Right lobe of liver (tissue), 4 donors: ENCODE results near the gene CAPN5.

Source experiments
- POLR2A ChIP-seq: fragments of 450-650 bp; IDR thresholded peaks from one replicate; pipeline ENCODE4 v1.6.1; 2017; ENCODE audit warnings: antibody characterized with exemption, mild to moderate bottlenecking
- TF ChIP-seq, protein P1 (sequence below), 4 donors: fragments of 200-600 bp in 3 of 4; fragments of 450-650 bp in 1 of 4; IDR thresholded peaks; one replicate each; pipeline versions ENCODE4 v1.5.1 to v1.8.0; 2016 to 2022; ENCODE audit warnings: antibody characterized with exemption in 4 of 4, mild to moderate bottlenecking in 2 of 4
- donor health status: DM: no; HTN: no; CAD: no.
- donor health status: DM: no; HTN: no; CAD: no.
- donor health status: DM: no; HTN: yes; CAD: no.

DNA sequence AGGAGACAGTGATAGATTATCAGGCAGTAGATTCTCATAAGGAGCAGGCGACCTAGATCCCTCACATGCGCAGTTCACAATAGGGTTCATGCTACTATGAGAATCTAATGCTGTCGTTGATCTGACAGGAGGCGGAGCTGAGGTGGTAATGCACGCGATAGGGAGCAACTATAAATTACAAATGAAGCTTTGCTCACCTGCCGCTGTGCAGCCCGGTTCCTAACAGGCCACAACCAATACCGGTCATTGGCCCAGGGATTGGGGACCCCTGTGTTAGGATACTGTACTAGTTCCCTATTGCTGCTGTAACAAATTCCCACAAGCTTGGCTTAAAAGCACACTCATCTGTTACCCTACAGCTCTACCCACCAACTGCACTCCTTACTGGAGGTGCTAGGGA, 21.9 kb upstream of the CAPN5 start:
- TF ChIP-seq POLR2A = no peak
- TF ChIP-seq, protein P1, sequence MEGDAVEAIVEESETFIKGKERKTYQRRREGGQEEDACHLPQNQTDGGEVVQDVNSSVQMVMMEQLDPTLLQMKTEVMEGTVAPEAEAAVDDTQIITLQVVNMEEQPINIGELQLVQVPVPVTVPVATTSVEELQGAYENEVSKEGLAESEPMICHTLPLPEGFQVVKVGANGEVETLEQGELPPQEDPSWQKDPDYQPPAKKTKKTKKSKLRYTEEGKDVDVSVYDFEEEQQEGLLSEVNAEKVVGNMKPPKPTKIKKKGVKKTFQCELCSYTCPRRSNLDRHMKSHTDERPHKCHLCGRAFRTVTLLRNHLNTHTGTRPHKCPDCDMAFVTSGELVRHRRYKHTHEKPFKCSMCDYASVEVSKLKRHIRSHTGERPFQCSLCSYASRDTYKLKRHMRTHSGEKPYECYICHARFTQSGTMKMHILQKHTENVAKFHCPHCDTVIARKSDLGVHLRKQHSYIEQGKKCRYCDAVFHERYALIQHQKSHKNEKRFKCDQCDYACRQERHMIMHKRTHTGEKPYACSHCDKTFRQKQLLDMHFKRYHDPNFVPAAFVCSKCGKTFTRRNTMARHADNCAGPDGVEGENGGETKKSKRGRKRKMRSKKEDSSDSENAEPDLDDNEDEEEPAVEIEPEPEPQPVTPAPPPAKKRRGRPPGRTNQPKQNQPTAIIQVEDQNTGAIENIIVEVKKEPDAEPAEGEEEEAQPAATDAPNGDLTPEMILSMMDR (IDR thresholded peaks at IDR 0.05) = no peak
